SH-SY5Y (cell line): Measurements from ENCODE around the gene SPATA6L.

Experiments
- GATA2 ChIP-seq: IDR thresholded peaks from 2 replicates; pipeline ENCODE4 v1.6.1; 2011; ENCODE audit warnings: mild to moderate bottlenecking, low read depth, low read length
- GATA3 ChIP-seq: IDR thresholded peaks from 2 replicates; pipeline ENCODE4 v1.6.1; 2011; ENCODE audit warnings: low read depth, mild to moderate bottlenecking, low read length, moderate library complexity

DNA sequence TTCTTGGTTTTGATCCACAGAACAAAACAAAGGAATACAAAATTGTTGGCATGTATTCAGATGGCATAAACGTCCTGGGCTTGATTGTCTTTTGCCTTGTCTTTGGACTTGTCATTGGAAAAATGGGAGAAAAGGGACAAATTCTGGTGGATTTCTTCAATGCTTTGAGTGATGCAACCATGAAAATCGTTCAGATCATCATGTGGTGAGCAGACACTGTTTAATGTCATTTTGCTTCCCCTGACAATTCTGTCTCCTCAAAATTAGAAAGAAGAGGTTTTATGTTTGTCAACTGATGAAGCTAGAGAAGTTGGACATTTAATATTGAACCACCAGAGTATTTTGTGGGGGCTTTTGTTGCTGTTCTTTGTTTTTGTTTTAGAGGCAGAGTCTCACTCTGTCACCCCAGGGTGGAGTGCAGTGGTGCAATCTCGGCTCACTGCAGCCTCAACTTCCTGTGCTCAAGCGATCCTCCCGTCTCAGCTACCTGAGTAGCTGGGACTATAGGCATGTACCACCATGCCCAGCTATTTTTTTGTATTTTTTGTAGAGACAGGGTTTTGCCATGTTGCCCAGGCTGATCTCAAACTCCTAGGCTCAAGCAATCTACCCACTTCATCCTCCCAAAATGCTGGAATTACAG, 94.0 kb downstream of the SPATA6L start:
- no peak for TF ChIP-seq GATA3
- TF ChIP-seq GATA2 = no peak
